Neuron (in vitro differentiated cells): ENCODE data around the gene MAN1C1.
"Not testable (repeated sequence)": the region's sequence is repeated elsewhere in the genome, so short reads cannot be mapped to it uniquely, and the experiment has no call there.

ENCODE experiments used
- H2AFZ ChIP-seq: one replicate; pipeline ENCODE4 v1.6.1; 2013; ENCODE audit warnings: low read depth, mild to moderate bottlenecking, inconsistent platforms, low read length, moderate library complexity
- H3K27me3 ChIP-seq: one replicate; pipeline ENCODE4 v1.6.1; 2013; ENCODE audit warnings: low read length; ENCODE audit not compliant: insufficient read depth
- H3K36me3 ChIP-seq: one replicate; pipeline ENCODE4 v1.6.1; 2013; ENCODE audit warnings: low read length; ENCODE audit not compliant: insufficient read depth
- H3K4me1 ChIP-seq: one replicate; pipeline ENCODE4 v1.6.1; 2013; ENCODE audit warnings: low read length; ENCODE audit not compliant: insufficient read depth
- H3K4me3 ChIP-seq: 2 replicates; pipeline ENCODE4 v1.5.1; 2013; ENCODE audit warnings: mild to moderate bottlenecking, low read length, moderate library complexity
- H3K9me3 ChIP-seq: one replicate; pipeline ENCODE4 v1.6.1; 2013; ENCODE audit warnings: low read length

The MAN1C1 gene

DNA sequence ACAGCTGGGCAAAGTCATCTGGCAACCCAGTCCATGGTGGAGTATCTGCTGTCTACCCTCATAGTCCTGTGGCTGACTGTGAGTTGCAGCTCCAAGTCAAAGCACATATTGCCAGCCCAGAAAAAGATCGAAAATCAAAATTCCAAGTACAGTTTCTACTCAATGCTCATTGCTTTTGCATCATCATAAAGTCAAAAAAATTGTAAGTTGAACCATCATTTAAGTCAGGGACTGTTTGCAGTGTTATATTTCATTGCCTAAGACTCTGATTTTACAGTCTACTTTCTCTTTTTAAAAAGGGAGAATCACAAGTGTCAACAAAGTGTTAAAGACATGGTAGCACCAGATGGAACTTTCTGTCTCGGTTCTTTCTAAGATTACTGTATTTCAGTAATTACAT, 22.7 kb upstream of the MAN1C1 start:
- no peaks in the 10 kb centered on the region for H3K36me3 ChIP-seq
- H3K27me3 ChIP-seq = peaks cover 10% of the 10 kb centered on the region
- H2AFZ ChIP-seq = no peak overlapping the region
- no peak overlapping the region for H3K4me3 ChIP-seq
- no peaks in the 10 kb centered on the region for H3K9me3 ChIP-seq
- no peaks in the 10 kb centered on the region for H3K4me1 ChIP-seq

DNA sequence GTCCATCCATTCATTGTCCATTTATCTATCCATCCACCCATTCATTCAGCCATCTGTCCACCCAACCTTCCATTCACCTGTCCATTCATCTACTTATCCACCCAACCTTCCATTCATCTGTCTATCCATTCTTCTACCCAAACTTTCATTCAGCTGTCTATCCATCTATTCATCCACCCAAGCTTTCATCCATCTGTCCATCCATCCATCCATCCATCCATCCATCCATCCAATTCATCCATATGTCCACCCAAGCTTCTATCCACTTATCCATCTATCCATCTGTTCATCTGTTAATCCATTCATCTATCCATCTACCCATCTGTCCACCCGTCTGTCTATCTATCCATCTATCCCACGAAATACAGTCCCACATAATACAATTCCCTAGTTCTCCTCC, 21.6 kb upstream of the MAN1C1 start:
- no peaks in the 10 kb centered on the region for H3K4me1 ChIP-seq
- no peak overlapping the region for H3K4me3 ChIP-seq

DNA sequence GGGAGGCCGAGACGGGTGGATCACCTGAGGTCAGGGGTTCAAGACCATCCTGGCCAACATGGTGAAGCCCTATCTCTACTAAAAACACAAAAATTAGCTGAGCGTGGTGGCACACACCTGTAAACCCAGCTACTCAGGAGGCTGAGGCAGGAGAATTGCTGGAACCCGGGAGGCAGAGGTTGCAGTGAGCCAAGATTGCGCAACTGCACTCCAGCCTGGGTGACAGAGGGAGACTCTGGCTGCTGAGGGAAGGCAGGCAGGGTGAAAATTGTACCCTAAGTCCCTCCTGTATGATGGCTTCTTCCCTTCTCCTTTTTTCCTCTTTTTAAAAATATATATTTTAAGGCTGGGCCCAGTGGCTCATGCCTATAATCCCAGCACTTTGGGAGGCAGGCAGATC, 19.9 kb upstream of the MAN1C1 start:
- not testable (repeated sequence) for H3K27me3 ChIP-seq, H3K36me3 ChIP-seq, H3K4me3 ChIP-seq, H3K4me1 ChIP-seq, H3K9me3 ChIP-seq, H2AFZ ChIP-seq

More for the DNA sequence above, 21.6 kb upstream of the MAN1C1 start:
- H3K27me3 ChIP-seq = peaks cover 10% of the 10 kb centered on the region
- no peaks in the 10 kb centered on the region for H3K9me3 ChIP-seq
- H3K36me3 ChIP-seq = no peaks in the 10 kb centered on the region
- no peak overlapping the region for H2AFZ ChIP-seq

DNA sequence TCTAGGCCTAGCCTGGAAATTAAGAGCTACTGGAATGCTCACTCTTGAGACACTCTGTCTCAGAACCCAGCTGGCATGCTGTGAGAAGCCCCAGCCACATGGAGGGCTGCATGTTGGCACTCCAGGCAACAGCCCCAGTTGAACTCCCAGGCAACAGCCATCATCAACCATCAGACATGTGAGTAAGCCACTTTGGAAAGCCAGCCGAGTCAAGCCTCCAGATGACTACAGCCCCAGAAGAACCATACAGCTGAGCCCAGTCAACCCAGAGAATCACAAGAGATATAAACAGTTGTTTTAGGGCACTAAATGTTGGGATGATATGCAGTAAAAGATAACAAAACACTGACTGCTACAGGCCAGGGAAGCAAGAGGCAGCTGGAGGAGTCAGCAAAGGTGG, 17.7 kb upstream of the MAN1C1 start:
- Histone ChIP-seq H3K36me3 (no peaks in the 10 kb centered on the region), H3K4me3 (no peak overlapping the region), H3K27me3 (peaks cover 7% of the 10 kb centered on the region), H2AFZ (no peak overlapping the region), H3K9me3 (no peaks in the 10 kb centered on the region), H3K4me1 (no peaks in the 10 kb centered on the region)

- H3K36me3 ChIP-seq = no peaks in the 10 kb centered on the region
- H2AFZ ChIP-seq = no peak overlapping the region
- H3K9me3 ChIP-seq = no peaks in the 10 kb centered on the region
- H3K4me1 ChIP-seq = no peaks in the 10 kb centered on the region
- no peak overlapping the region for H3K4me3 ChIP-seq
- H3K27me3 ChIP-seq = peaks cover 7% of the 10 kb centered on the region
These were observed 16.5 kb upstream of the MAN1C1 start for GRCh38 chr1:25599969-25600610.

DNA sequence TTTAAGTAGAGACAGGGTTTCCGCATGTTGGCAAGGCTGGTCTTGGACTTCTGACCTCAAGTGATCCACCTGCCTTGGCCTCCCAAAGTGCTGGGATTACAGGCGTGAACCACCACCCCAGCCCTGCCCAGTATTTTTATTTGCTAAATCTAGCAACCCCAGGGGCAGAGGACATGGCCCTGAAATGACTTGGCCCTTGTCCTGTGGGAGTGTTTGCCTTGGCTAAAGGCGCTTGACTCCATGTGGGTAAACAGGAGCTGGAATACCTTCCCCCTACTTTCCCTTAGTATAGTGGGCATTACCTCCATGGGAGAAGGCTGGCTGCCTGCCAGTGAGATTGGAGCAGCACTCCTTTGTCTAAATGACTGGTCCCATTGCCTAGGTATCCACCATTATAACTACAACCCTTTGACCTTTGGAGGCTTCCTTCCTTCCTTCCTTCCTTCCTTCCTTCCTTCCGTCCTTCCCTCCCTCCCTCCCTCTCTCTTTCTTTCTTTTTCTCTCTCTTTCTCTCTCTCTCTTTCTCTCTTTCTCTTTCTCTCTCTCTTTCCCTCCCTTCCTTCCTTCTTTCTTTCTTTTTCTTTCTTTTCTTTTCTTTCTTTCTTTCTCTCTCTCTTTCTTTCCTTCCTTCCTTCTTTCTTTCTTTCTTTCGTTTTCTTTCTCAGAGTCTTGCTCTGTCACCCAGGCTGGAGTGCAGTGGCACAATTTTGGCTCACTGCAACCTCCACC, 15.5 kb upstream of the MAN1C1 start:
- H2AFZ ChIP-seq, H3K36me3 ChIP-seq, H3K4me3 ChIP-seq, H3K4me1 ChIP-seq, H3K27me3 ChIP-seq, H3K9me3 ChIP-seq: not testable (repeated sequence)

DNA sequence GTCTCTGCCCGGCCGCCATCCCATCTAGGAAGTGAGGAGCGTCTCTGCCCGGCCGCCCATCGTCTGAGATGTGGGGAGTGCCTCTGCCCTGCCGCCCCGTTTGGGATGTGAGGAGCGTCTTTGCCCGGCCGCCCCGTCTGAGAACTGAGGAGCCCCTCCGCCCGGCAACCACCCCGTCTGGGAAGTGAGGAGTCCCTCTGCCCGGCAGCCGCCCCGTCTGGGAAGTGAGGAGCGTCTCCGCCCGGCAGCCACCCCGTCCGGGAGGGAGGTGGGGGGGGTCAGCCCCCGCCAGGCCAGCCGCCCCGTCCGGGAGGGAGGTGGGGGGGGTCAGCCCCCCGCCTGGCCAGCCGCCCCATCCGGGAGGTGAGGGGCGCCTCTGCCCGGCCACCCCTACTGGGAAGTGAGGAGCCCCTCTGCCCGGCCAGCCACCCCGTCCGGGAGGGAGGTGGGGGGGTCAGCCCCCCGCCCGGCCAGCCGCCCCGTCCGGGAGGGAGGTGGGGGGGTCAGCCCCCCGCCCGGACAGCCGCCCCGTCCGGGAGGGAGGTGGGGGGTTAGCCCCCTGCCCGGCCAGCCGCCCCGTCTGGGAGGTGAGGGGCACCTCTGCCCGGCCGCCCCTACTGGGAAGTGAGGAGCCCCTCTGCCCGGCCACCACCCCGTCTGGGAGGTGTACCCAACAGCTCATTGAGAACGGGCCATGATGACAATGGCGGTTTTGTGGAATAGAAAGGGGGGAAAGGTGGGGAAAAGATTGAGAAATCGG, 12.6 kb upstream of the MAN1C1 start:
- not testable (repeated sequence) for H3K36me3 ChIP-seq, H3K4me1 ChIP-seq

DNA sequence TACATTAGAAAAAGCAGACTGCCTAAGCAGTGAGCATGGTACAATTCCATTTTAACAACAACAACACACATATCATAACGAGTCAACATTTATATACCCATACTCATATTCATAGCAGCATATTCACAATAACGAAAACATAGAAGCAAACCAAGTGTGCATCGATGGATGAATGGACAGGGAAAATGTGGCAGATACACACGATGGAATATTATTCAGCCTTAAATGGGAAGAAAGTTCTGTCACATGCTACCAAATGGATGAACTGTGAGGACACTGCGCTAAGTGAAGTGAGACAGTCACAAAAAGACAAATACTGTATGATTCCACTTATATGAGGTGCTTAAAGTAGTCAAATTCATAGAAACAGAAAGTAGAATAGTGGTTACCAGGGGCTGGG, 9.5 kb upstream of the MAN1C1 start:
- Histone ChIP-seq H2AFZ (no peak overlapping the region), H3K4me1 (peaks cover 6% of the 10 kb centered on the region), H3K9me3 (no peaks in the 10 kb centered on the region), H3K27me3 (no peaks in the 10 kb centered on the region), H3K4me3 (no peak overlapping the region), H3K36me3 (no peaks in the 10 kb centered on the region)

More for the DNA sequence above, 12.6 kb upstream of the MAN1C1 start:
- H3K9me3 ChIP-seq, H3K4me3 ChIP-seq, H2AFZ ChIP-seq, H3K27me3 ChIP-seq: not testable (repeated sequence)

DNA sequence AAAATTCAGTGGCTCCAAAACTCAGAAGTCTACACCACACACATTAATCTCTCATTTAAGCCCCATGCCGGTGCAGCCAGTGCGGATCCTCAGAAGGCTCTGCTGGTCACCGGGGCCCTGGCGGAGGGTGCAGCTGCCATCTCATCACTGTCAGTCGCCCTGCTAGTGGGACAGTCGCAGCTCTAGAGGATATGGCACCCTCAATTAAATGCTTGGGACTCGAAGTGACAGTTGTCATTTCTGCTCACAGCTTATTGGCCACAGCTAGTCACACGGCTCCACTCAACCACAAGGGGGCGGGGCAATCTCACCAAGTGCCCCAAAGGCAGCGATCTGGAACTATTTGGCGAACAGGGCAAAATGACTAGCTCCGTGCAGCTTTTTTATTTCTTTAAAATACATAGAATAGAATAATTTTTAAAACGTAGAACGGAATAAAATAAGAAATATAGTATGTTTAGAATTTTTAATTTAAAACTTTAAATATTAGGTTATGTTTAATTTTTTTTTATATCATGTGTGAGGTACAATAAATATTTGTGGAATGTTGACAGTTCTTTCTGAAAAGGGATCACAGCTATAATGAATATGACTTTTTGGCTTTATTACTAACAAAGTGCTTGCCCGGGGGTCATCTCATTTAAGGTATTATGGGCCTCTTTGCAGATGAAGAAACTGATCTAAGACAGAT, 8.0 kb upstream of the MAN1C1 start:
- Histone ChIP-seq H3K4me3 (no peak overlapping the region), H3K27me3 (no peaks in the 10 kb centered on the region), H3K9me3 (no peaks in the 10 kb centered on the region), H3K36me3 (no peaks in the 10 kb centered on the region), H2AFZ (no peak overlapping the region), H3K4me1 (peaks cover 6% of the 10 kb centered on the region)

DNA sequence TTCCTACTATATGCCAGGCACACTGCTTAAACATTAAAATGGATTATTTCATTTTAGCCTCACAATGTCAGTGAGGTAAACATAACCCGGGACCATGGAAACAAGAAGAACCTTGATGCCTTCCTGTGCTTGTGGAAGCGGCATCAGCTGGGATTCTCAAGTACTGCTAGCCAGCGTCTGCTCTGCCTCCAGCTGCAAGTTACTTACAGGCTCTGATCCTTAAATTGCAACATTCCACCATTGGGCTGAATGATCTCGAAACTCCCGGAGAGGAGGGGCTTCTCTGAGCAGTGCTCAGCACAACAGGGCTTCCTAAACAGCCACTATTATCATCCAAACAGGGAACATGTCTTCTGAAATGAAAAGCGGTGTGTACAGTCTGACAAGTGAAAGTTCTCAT, 6.7 kb upstream of the MAN1C1 start:
- Histone ChIP-seq H3K27me3 (no peaks in the 10 kb centered on the region), H3K4me1 (peaks cover 6% of the 10 kb centered on the region)

GRCh38 chr1:25610822-25611630, 5.6 kb upstream of the MAN1C1 start:
- Histone ChIP-seq H3K4me3 (no peak overlapping the region), H2AFZ (no peak overlapping the region), H3K9me3 (no peaks in the 10 kb centered on the region), H3K4me1 (peaks cover 12% of the 10 kb centered on the region), H3K36me3 (no peaks in the 10 kb centered on the region), H3K27me3 (no peaks in the 10 kb centered on the region)

More for the DNA sequence above, 6.7 kb upstream of the MAN1C1 start:
- Histone ChIP-seq H3K9me3 (no peaks in the 10 kb centered on the region), H3K36me3 (no peaks in the 10 kb centered on the region), H3K4me3 (no peak overlapping the region), H2AFZ (no peak overlapping the region)

- H3K36me3 ChIP-seq = no peaks in the 10 kb centered on the region
These were observed 4.7 kb upstream of the MAN1C1 start for GRCh38 chr1:25611843-25612242.

More at GRCh38 chr1:25611843-25612242, 4.7 kb upstream of the MAN1C1 start:
- Histone ChIP-seq H3K4me3 (no peak overlapping the region), H3K27me3 (no peaks in the 10 kb centered on the region), H3K4me1 (peaks cover 13% of the 10 kb centered on the region), H2AFZ (no peak overlapping the region), H3K9me3 (no peaks in the 10 kb centered on the region)
